Cardiac muscle cell (in vitro differentiated cells and primary cell): Measurements from ENCODE around the gene TRIM66. TPM values are rescaled to one million over a fixed set of nuclear protein-coding genes. Genes with fewer than 3 reads are reported as not detected.
A peak's percentile ranks its signal among the peaks of the same experiment; 100 is the strongest.

Experiments
- DNase-seq, 2 donors: peaks; one replicate each; pipeline versions ENCODE4 v3.0.0 to v3.0.0-alpha.2; 2010 to 2017; ENCODE audit warnings: low read depth in 1 of 2, low spot score in 1 of 2
- H3K27ac ChIP-seq: fragments of 200-600 bp; sonication (generic); 2 replicates; pipeline ENCODE4 v1.5.1; 2016
- H3K27me3 ChIP-seq: fragments of 200-600 bp; sonication (generic); 2 replicates; pipeline ENCODE4 v1.6.0; 2016; ENCODE audit warnings: control low read depth
- H3K36me3 ChIP-seq: fragments of 200-600 bp; sonication (generic); 2 replicates; pipeline ENCODE4 v1.5.1; 2016; ENCODE audit warnings: control low read depth
- H3K4me1 ChIP-seq: fragments of 200-600 bp; sonication (generic); 2 replicates; pipeline ENCODE4 v1.8.1; 2017; ENCODE audit warnings: low read depth, mild to moderate bottlenecking, mixed run types
- H3K4me3 ChIP-seq: fragments of 200-600 bp; sonication (generic); 2 replicates; pipeline ENCODE4 v1.5.1; 2016; ENCODE audit warnings: mild to moderate bottlenecking
- H3K9me3 ChIP-seq: fragments of 200-600 bp; sonication (generic); 2 replicates; pipeline ENCODE4 v1.5.1; 2017; ENCODE audit warnings: low read depth, mild to moderate bottlenecking, control low read depth
- polyA plus RNA-seq: library from polyadenylated mRNA; unstranded; fragments of >200 nt; fragmentation: Nextera tagmentation; extraction: Ambion mirVana; gene quantifications from 2 replicates; pipeline ENCODE4 v1.2.1, GENCODE V29; 2016
- total RNA-seq: library from RNA; depleted of rRNA; stranded (reverse); fragments of >200 nt; gene quantifications from 2 replicates; pipeline ENCODE4 v1.2.3, GENCODE V29; 2016
- TF ChIP-seq, protein P1 (sequence below): IDR thresholded peaks from 2 replicates; pipeline ENCODE4 v1.5.1; 2012; ENCODE audit warnings: low read depth, mild to moderate bottlenecking, low read length

Gene TRIM66
- total and polyA plus RNA-seq, 2 experiments from 2014 or later: 3.9 to 10.9 TPM

DNA sequence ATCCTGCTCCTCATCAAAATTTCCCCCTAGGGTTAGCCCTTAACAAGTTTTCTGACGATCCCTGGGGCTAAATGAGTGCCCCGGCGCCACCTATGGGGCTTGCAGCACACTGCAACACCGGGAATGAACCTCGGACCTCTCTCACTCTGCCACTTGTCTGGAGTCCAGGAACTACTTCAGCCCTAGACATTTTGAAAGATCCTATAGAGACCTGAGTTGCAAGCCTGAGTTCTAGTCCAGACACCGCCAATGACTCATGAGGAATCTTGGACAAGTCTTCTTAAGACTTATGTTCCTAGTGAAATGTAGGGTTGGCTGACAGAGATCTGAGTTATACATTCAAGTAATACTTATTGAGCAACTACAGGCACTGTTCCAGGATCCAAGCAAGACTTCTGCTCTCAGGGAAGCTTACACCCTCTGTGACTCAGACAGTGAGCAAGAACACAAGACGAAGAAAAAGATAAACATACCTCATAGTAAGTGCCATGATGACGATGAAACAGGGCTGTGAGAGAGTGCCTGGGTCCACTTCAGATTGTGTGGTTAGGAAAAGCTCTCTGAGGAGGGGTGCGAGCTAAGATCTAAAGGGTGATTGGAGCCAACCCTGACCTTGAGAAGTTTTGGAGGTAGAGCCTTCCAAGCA is 78.3 kb downstream of the TRIM66 start:
- TF ChIP-seq, protein P1, sequence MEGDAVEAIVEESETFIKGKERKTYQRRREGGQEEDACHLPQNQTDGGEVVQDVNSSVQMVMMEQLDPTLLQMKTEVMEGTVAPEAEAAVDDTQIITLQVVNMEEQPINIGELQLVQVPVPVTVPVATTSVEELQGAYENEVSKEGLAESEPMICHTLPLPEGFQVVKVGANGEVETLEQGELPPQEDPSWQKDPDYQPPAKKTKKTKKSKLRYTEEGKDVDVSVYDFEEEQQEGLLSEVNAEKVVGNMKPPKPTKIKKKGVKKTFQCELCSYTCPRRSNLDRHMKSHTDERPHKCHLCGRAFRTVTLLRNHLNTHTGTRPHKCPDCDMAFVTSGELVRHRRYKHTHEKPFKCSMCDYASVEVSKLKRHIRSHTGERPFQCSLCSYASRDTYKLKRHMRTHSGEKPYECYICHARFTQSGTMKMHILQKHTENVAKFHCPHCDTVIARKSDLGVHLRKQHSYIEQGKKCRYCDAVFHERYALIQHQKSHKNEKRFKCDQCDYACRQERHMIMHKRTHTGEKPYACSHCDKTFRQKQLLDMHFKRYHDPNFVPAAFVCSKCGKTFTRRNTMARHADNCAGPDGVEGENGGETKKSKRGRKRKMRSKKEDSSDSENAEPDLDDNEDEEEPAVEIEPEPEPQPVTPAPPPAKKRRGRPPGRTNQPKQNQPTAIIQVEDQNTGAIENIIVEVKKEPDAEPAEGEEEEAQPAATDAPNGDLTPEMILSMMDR: peak; percentile 84

DNA sequence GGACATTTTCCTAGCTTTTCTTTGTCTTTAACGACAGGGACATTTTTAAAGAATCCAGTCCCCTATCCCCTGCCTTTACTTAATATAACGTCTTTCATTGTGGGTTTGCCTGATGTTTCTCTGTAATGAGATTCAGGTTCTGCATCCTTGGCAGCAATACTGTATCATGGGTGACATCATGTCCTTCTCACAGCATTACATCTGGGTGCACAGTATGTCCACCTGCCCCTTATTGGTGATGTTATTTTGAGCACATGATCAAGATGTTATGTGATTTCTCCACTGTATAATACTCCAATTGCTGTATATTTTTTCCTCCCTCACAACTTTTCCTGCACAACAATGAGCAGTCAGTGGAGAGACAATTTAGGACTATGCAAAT is 78.8 kb downstream of the TRIM66 start:
- Histone ChIP-seq H3K9me3 (no peaks in the 10 kb centered on the region), H3K27me3 (no peaks in the 10 kb centered on the region), H3K27ac (no peak overlapping the region), H3K4me1 (no peaks in the 10 kb centered on the region), H3K4me3 (no peak overlapping the region), H3K36me3 (no peaks in the 10 kb centered on the region)
- DNase-seq: no peak
- TF ChIP-seq, protein P1: no peak

More for the DNA sequence above, 78.3 kb downstream of the TRIM66 start:
- no peak overlapping the region for H3K27ac ChIP-seq
- DNase-seq: peak; percentile 64 to 100
- no peaks in the 10 kb centered on the region for H3K36me3 ChIP-seq
- no peaks in the 10 kb centered on the region for H3K27me3 ChIP-seq
- H3K4me3 ChIP-seq: no peak overlapping the region
- no peaks in the 10 kb centered on the region for H3K9me3 ChIP-seq
- no peaks in the 10 kb centered on the region for H3K4me1 ChIP-seq

DNA sequence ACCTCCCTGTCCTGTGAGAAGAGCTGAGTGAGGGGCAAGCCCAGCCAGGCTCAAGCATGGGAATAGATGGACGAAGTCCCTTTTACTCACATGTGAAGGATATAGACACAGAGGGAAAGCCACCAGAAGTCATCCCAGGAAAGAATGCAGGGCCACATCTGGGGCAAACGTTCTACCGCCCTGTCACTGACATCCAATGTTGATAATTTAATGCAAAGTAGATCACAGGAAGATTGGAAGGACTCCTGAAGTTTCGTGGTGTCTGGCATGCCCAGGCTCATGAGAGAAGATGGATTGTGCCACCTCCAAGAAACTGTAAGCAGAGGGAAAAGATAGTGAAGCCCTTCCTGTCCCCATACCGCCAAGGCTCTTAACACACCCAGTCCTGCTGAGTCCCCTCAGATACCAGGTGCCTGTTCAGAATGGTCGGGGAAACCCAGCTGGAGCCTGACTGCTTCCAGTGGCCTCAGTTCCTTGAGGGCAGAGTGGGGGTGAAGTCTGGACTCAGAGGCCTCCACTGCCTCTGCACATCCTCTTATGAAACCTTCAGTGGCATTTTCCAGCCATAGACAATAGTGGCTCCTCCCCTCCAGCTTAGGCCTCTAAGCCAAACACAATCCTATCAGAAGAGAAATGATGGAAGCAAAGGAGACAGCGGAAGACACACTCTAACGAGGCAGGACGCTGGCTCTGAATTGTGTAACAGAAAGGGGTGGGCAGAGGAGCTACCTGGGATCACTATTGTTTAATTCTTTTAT is 80.9 kb downstream of the TRIM66 start:
- Histone ChIP-seq H3K27me3 (no peaks in the 10 kb centered on the region), H3K36me3 (no peaks in the 10 kb centered on the region), H3K9me3 (no peaks in the 10 kb centered on the region), H3K4me3 (no peak overlapping the region), H3K4me1 (no peaks in the 10 kb centered on the region), H3K27ac (no peak overlapping the region)
- TF ChIP-seq, protein P1: no peak
- peak in 1 of 2 donors; percentile 29 for DNase-seq

DNA sequence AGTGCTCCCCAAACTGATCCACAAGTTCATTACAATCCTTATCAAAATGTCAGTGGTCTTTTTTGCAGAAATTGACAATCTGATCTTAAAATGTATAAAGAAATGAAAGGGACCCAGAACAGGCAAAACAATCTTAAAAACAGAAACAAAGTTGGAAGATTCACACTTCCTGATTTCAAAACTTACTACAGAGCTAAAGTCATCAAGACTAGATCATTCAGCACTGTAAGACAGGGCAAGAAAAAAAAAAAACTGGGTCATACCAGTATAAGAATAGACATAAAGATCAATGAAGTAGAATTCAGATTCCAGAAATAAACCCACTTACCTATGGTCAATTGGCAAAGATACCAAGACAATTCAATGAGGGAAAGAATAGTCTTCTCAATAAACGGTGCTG is 84.0 kb downstream of the TRIM66 start:
- H3K4me1 ChIP-seq: peaks cover 4% of the 10 kb centered on the region
- DNase-seq: no peak
- TF ChIP-seq, protein P1: no peak
- no peaks in the 10 kb centered on the region for H3K36me3 ChIP-seq
- H3K9me3 ChIP-seq: no peaks in the 10 kb centered on the region
- H3K27me3 ChIP-seq: no peaks in the 10 kb centered on the region
- no peak overlapping the region for H3K4me3 ChIP-seq
- no peak overlapping the region for H3K27ac ChIP-seq

DNA sequence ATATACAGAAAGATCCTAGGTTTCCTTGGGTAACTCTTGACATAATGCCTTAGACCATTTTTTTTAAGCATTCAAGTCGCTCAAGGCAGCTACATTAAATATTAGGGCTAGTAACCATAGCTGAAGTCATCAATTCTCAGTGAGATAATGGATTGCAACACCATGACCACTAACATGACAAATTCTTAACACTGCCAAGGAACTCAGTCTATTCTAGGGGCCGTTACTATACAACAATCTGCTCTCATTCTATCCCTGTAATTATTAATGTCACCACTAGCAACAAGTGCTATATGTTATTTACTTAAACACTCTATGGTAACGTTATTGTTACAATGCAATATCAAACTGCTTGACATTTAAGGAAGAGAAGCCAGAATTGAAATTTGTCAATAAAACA is 85.3 kb downstream of the TRIM66 start:
- no peak overlapping the region for H3K27ac ChIP-seq
- H3K4me3 ChIP-seq: no peak overlapping the region
- H3K36me3 ChIP-seq: no peaks in the 10 kb centered on the region
- no peaks in the 10 kb centered on the region for H3K27me3 ChIP-seq
- TF ChIP-seq, protein P1: no peak
- peaks cover 4% of the 10 kb centered on the region for H3K4me1 ChIP-seq
- H3K9me3 ChIP-seq: no peaks in the 10 kb centered on the region
- DNase-seq: peak in 1 of 2 donors; percentile 90
